Omental fat pad (tissue), 4 donors: ENCODE data around the gene HERC3. TPM values are rescaled to one million over a fixed set of nuclear protein-coding genes. Genes with fewer than 3 reads are reported as not detected.

Experiments used
- ATAC-seq: fragments of 150-250 bp; one replicate; pipeline ENCODE4 v1.9.1; 2016; ENCODE audit warnings: mild to moderate bottlenecking, moderate library complexity; ENCODE audit not compliant: low FRiP score
- DNase-seq: peaks from one replicate; pipeline ENCODE4 v3.0.0-alpha.2; 2019; ENCODE audit warnings: low spot score
- total RNA-seq, 4 donors: library from RNA; depleted of rRNA; stranded (reverse); fragments of >200 nt; gene quantifications; one replicate each; pipeline ENCODE4 v1.1.0, GENCODE V29; 2016
- TF ChIP-seq, protein P1 (sequence below), 3 donors: fragments of 450-650 bp; IDR thresholded peaks; one replicate each; pipeline ENCODE4 v1.5.1; 2016 to 2017; ENCODE audit warnings: antibody characterized with exemption in 3 of 3, mild to moderate bottlenecking in 3 of 3, moderate library complexity in 2 of 3

Gene HERC3
- total RNA-seq = 10 to 100 TPM; 21.3 to 48.7 (median 33.6) TPM

GRCh38 chr4:88591787-88592599, at the start of gene HERC3:
HERC3 (plus strand) TSS chr4:88592480; CDS start chr4:88605824, 13,344 bp downstream.
- DNase-seq (peak; percentile 58), ATAC-seq (peak; percentile 95)
- TF ChIP-seq, protein P1, sequence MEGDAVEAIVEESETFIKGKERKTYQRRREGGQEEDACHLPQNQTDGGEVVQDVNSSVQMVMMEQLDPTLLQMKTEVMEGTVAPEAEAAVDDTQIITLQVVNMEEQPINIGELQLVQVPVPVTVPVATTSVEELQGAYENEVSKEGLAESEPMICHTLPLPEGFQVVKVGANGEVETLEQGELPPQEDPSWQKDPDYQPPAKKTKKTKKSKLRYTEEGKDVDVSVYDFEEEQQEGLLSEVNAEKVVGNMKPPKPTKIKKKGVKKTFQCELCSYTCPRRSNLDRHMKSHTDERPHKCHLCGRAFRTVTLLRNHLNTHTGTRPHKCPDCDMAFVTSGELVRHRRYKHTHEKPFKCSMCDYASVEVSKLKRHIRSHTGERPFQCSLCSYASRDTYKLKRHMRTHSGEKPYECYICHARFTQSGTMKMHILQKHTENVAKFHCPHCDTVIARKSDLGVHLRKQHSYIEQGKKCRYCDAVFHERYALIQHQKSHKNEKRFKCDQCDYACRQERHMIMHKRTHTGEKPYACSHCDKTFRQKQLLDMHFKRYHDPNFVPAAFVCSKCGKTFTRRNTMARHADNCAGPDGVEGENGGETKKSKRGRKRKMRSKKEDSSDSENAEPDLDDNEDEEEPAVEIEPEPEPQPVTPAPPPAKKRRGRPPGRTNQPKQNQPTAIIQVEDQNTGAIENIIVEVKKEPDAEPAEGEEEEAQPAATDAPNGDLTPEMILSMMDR (IDR thresholded peaks at IDR 0.05) = no peak

- ATAC-seq (no peak), DNase-seq (no peak)
- TF ChIP-seq, protein P1 (IDR thresholded peaks at IDR 0.05) = no peak
Measured at GRCh38 chr4:88549815-88550214, 42.5 kb upstream of the HERC3 start.

DNA sequence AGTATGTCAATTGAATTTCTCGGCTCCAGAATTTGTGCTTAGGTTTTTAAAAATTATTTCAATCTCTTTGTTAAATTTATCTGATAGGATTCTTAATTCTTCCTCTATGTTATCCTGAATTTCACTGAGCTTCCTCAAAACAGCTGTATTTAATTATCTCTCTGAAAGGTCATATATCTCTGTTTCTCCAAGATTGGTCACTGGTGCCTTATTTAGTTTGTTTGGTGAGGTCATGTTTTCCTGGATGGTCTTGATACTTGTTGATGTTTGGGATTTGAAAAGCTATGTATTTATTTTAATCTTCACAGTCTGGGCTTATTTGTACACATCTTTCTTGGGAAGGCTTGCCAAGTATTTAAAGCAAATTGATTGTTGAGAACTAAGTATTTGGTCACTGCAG, 24.7 kb upstream of the HERC3 start:
- TF ChIP-seq, protein P1 (IDR thresholded peaks at IDR 0.05) = no peak
- no peak for DNase-seq
- no peak for ATAC-seq

- DNase-seq = no peak
- no peak for ATAC-seq
- TF ChIP-seq, protein P1 (IDR thresholded peaks at IDR 0.05) = no peak
Measured at GRCh38 chr4:88570001-88570400, 22.3 kb upstream of the HERC3 start.

- ATAC-seq (no peak), DNase-seq (no peak)
- TF ChIP-seq, protein P1 (IDR thresholded peaks at IDR 0.05) = no peak
Measured at GRCh38 chr4:88573276-88573980, 18.9 kb upstream of the HERC3 start.

DNA sequence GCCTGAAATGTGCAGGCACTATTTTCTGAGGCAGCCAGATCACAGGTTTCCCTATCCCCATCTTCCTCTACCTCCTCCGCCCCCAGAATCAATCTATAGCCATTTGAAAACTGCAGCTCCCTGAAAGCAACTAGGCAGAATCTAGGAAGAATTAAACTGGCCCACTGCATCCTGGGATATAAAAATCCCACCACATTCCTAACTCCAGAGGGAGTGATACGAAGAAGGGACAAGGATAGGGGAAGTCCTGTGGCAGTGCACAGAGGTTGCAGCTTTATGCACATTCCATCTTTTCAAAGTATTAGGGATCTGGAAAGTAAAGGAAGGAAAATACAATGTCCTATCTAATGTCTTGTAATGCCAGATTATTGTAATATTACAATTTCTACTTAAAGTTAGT, 18.3 kb upstream of the HERC3 start:
- DNase-seq (no peak), ATAC-seq (no peak)
- TF ChIP-seq, protein P1 (IDR thresholded peaks at IDR 0.05) = no peak
